Mesothelial cell of epicardium (in vitro differentiated cells): ENCODE measurements around the gene C17orf78. TPM values are rescaled to one million over a fixed set of nuclear protein-coding genes. Genes with fewer than 3 reads are reported as not detected.

ENCODE experiments used
- DNase-seq, 2 experiments: peaks; one replicate each; pipeline ENCODE4 v3.0.0; 2021; ENCODE audit warnings: low spot score in 2 of 2; ENCODE audit not compliant: unreplicated experiment in 2 of 2
- H3K27ac Mint-ChIP-seq: 2 replicates; pipeline ENCODE4 v1.8.0; 2021; ENCODE audit warnings: mixed read lengths
- H3K27me3 Mint-ChIP-seq: 2 replicates; pipeline ENCODE4 v1.8.0; 2021; ENCODE audit warnings: low read depth, mixed read lengths
- H3K36me3 Mint-ChIP-seq: 2 replicates; pipeline ENCODE4 v1.8.0; 2021; ENCODE audit warnings: mixed read lengths
- H3K4me1 Mint-ChIP-seq: 2 replicates; pipeline ENCODE4 v1.8.0; 2021; ENCODE audit warnings: mixed read lengths
- H3K4me3 Mint-ChIP-seq: 2 replicates; pipeline ENCODE4 v1.8.0; 2021; ENCODE audit warnings: mild to moderate bottlenecking, moderate library complexity, mixed read lengths
- H3K9me3 Mint-ChIP-seq: 2 replicates; pipeline ENCODE4 v1.8.0; 2021; ENCODE audit warnings: mixed read lengths
- CTCF ChIP-seq: fragments of 200-600 bp; sonication (generic); IDR thresholded peaks from one replicate; pipeline ENCODE4 v1.5.0; 2021; ENCODE audit warnings: antibody characterized with exemption; ENCODE audit not compliant: unreplicated experiment
- total RNA-seq: library from RNA; stranded (reverse); gene quantifications from 3 replicates; pipeline ENCODE4 v1.2.1, GENCODE V29; 2021

C17orf78 gene
- total RNA-seq, result not detected in 3 replicates

- no peak for TF ChIP-seq CTCF
- Mint-ChIP-seq H3K27me3 (no peaks in the 10 kb centered on the region), H3K4me1 (peaks cover 5% of the 10 kb centered on the region), H3K36me3 (no peaks in the 10 kb centered on the region), H3K4me3 (no peak within 1 kb of the TSS), H3K27ac (no peak within 1 kb of the TSS), H3K9me3 (no peaks in the 10 kb centered on the region)
- no peak for DNase-seq
Measured at GRCh38 chr17:37375706-37376105, at the start of gene C17orf78. C17orf78 (plus strand) TSS chr17:37375985; CDS start chr17:37376093, 108 bp downstream.

- Mint-ChIP-seq H3K36me3 (peaks cover 22% of the 10 kb centered on the region), H3K4me1 (peaks cover 22% of the 10 kb centered on the region), H3K27ac (peak overlapping the region; percentile 57), H3K27me3 (no peaks in the 10 kb centered on the region), H3K4me3 (no peak overlapping the region), H3K9me3 (no peaks in the 10 kb centered on the region)
- no peak for TF ChIP-seq CTCF
- DNase-seq, result no peak
Measured at GRCh38 chr17:37327341-37328090, 48.3 kb upstream of the C17orf78 start.

GRCh38 chr17:37338847-37339246 is 36.9 kb upstream of the C17orf78 start:
- TF ChIP-seq CTCF, result no peak

GRCh38 chr17:37339321-37339720 is 36.5 kb upstream of the C17orf78 start:
- no peak for TF ChIP-seq CTCF
- H3K4me1 Mint-ChIP-seq, result no peaks in the 10 kb centered on the region
- H3K27ac Mint-ChIP-seq, result peak overlapping the region; percentile 50
- no peak for DNase-seq
- no peaks in the 10 kb centered on the region for H3K27me3 Mint-ChIP-seq
- H3K36me3 Mint-ChIP-seq, result peaks cover 12% of the 10 kb centered on the region
- no peak overlapping the region for H3K4me3 Mint-ChIP-seq
- no peaks in the 10 kb centered on the region for H3K9me3 Mint-ChIP-seq

More at GRCh38 chr17:37338847-37339246, 36.9 kb upstream of the C17orf78 start:
- Mint-ChIP-seq H3K4me1 (no peaks in the 10 kb centered on the region), H3K27ac (peak overlapping the region; percentile 9), H3K9me3 (no peaks in the 10 kb centered on the region), H3K4me3 (no peak overlapping the region), H3K36me3 (peaks cover 12% of the 10 kb centered on the region), H3K27me3 (no peaks in the 10 kb centered on the region)
- DNase-seq, result no peak

- no peak for TF ChIP-seq CTCF
- Mint-ChIP-seq H3K4me1 (no peaks in the 10 kb centered on the region), H3K9me3 (peaks cover 5% of the 10 kb centered on the region), H3K36me3 (peaks cover 22% of the 10 kb centered on the region), H3K4me3 (no peak overlapping the region), H3K27me3 (no peaks in the 10 kb centered on the region), H3K27ac (no peak overlapping the region)
- no peak for DNase-seq
Measured at GRCh38 chr17:37340804-37341203, 35.0 kb upstream of the C17orf78 start.
